GM12864 (cell line): ENCODE results near the gene FNDC3B.

Experiments used
- DNase-seq: peaks from one replicate; pipeline ENCODE4 v3.0.0-alpha.2; 2011; ENCODE audit warnings: low read depth
- H3K4me3 ChIP-seq: 2 replicates; pipeline ENCODE4 v1.5.1; 2011; ENCODE audit warnings: mild to moderate bottlenecking, low read depth, low read length, control low read depth
- TF ChIP-seq, protein P1 (sequence below): IDR thresholded peaks from 2 replicates; pipeline ENCODE4 v1.5.1; 2011; ENCODE audit warnings: low read depth, mild to moderate bottlenecking, moderate library complexity, low read length, control low read depth, inconsistent platforms; ENCODE audit errors: missing control alignments

The FNDC3B gene

DNA sequence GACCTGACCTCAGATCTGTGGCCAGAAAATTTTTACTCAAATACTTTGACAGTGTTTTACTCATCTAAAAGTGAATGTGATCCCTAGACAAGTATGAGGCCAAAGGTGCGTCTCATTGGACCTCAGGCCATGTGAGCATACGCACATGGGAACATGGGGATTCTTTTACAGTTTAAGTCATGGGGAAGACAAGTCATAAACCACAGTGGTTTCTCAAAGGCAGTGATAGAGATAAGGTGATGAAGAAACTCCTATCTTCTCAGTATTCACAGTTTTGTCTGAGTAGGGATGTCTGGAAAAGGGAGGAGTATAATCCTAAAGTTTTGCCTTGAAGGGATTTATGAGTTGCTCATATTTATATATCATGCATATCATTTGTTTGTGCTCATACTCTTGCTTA is 173.8 kb downstream of the FNDC3B start:
- no peak overlapping the region for H3K4me3 ChIP-seq
- TF ChIP-seq, protein P1, sequence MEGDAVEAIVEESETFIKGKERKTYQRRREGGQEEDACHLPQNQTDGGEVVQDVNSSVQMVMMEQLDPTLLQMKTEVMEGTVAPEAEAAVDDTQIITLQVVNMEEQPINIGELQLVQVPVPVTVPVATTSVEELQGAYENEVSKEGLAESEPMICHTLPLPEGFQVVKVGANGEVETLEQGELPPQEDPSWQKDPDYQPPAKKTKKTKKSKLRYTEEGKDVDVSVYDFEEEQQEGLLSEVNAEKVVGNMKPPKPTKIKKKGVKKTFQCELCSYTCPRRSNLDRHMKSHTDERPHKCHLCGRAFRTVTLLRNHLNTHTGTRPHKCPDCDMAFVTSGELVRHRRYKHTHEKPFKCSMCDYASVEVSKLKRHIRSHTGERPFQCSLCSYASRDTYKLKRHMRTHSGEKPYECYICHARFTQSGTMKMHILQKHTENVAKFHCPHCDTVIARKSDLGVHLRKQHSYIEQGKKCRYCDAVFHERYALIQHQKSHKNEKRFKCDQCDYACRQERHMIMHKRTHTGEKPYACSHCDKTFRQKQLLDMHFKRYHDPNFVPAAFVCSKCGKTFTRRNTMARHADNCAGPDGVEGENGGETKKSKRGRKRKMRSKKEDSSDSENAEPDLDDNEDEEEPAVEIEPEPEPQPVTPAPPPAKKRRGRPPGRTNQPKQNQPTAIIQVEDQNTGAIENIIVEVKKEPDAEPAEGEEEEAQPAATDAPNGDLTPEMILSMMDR = no peak
- no peak for DNase-seq

DNA sequence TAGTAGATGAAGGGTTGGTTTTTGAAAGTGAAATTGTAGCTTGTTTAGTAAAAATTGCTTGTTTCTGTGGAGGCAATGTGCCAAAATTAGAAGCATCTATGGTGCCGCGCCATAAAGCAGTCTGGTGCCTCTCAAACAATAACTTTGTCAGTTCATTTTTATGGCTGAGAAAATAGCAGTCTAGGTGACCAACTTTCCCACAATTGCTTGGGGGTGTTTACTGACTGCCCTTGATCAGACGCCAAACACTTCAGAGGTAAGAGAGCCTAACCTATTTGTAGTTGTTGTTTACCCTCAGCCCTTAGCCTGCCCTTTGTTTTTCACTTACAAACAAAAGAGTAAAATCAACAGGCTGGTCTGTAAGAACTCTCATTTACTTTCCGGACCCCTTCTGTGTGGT is 174.5 kb downstream of the FNDC3B start:
- no peak for DNase-seq

DNA sequence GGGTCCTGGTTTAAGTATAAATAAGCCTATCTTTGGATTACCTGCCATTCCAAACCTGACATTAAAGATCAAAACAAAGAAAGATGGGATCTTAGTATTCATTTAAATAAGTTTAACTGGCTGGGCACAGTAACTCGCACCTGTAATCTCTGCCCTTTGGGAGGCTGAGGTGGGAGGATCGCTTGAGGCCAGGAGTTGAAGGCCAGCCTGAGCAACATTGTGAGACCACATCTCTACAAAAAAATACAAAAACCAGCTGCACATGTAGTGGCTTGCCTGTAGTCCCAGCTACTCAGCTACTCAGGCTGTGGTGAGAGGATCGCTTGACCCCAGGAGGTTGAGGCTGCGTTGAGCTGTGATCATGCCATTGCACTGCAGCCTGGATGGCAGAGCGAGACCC is 176.9 kb downstream of the FNDC3B start:
- TF ChIP-seq, protein P1 = no peak
- H3K4me3 ChIP-seq = no peak overlapping the region
- no peak for DNase-seq

More for the DNA sequence above, 174.5 kb downstream of the FNDC3B start:
- H3K4me3 ChIP-seq = no peak overlapping the region
- TF ChIP-seq, protein P1 = no peak

DNA sequence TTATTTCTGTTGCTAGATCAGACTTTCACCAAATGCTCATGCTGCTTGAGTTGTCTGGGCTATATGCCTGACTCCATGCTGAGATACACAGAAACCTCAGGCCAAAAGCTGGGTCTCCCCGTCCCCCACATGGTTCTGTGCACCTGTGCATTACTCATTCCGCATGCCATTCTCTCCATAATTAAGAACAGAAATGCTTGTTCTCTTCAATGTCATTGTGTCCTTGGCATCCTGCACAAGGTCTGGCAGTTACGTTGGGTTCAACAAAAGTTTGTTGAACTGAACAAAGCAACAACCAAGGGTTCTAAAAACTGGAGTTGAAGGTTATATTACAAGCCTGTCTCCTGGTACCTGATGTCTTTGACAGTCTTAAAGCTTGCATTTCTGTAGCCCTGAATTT is 177.5 kb downstream of the FNDC3B start:
- no peak for DNase-seq
- no peak overlapping the region for H3K4me3 ChIP-seq
- TF ChIP-seq, protein P1 = no peak

DNA sequence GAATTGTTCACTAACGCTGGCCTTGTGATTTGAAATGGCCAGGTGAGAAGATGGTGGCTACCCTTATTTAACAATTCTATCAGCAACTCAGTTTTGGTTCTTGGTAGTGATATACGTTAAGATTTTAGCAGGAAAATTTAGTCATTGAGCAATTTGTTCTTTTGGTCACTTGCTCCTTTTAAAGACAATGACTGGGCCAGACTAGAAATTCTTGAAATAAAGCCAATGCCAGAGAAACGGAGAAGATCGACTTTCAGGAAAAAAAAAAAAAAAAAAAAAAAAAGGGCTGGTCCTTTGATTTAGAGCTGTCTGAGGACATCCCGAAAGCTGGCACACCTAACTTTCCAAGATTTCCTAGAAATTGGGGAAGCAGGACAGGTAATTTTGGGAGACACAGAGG is 178.5 kb downstream of the FNDC3B start:
- H3K4me3 ChIP-seq = no peak overlapping the region
- TF ChIP-seq, protein P1 = no peak
- DNase-seq = no peak

DNA sequence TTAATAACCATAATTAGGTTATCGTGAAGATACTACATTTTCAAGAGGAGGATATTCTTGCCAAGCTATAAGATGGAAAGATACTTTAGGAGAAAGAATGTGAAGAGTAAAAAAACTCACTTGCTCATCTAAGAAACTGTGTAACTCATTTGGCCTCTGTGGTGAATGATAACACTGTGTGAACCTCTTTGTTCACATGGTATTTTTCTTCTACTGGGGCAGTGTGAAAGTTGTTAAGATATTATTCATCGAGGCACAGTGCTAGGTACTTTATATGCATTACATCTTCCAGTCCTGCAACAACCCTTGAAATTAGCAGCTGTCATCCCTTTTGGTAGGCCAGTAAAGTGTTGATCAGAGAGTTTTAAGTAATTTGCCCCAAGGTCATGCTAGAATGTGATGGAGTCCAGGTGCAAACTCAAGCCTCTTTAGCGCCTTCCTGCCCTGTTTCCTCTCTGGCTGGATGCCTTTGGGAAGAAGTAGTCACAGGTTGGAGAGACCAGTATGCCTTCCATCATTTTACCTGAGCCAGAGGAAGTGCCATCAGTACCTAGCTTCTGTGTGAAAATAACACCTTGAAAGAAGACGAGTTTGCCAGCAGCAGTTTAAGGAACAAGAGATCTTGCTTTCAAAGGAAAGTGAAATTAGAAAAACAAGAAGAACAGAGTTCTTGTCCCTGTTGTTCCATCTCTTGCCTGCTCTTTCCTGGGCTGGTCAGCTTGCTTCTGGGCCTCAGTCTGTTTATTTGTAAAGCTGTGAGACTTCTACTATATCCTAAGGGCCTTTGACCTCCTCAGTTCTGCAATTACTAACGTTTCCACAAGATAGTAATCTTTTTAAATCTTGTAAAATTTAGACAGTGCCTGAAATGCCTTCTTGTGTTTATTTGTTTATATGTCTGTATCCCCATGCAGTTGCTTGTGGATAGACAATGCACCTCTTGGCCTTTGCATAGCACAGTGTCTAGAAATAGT is 179.3 kb downstream of the FNDC3B start:
- TF ChIP-seq, protein P1 = no peak
- DNase-seq = no peak

More for the DNA sequence above, 179.3 kb downstream of the FNDC3B start:
- H3K4me3 ChIP-seq = no peak overlapping the region
